NB4 (cell line): Measurements from ENCODE around the gene POLD1.

ENCODE experiments used
- CTCF ChIP-seq: IDR thresholded peaks from one replicate; pipeline ENCODE4 v1.5.1; 2012; ENCODE audit warnings: low read depth, low read length
- MAX ChIP-seq: IDR thresholded peaks from 2 replicates; pipeline ENCODE4 v1.6.1; 2011; ENCODE audit warnings: low read depth, low read length
- MYC ChIP-seq: IDR thresholded peaks from 2 replicates; pipeline ENCODE4 v1.6.1; 2011; ENCODE audit warnings: low read depth, low read length
- POLR2A ChIP-seq: IDR thresholded peaks from 2 replicates; pipeline ENCODE4 v1.6.1; 2011; ENCODE audit warnings: mild to moderate bottlenecking; ENCODE audit not compliant: insufficient read length; ENCODE audit errors: extremely low read depth

DNA sequence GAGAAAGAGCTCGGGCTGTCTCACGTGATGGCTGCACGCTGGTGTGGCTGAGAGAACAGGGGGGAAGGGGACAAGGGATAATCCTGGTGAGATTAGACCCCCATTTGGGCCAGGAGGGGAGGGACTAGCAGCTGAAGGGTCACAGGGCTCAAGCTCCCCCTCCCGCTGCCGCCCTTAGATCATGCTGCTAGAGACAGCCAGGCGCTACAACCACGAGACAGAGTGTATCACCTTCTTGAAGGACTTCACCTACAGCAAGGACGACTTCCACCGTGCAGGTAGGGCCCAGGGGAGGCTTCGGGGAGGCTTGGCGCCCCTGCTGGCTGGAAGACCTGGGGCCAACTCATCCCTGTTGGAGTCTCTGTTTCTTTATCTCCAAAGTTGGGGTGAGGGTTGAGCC is 4.5 kb upstream of the POLD1 start:
- TF ChIP-seq CTCF (no peak), POLR2A (no peak), MYC (no peak), MAX (no peak)
